ENCODE results near the gene EDC3.
"Not testable (repeated sequence)": the region's sequence is repeated elsewhere in the genome, so short reads cannot be mapped to it uniquely, and the experiment has no call there.

EDC3 gene, protein sequence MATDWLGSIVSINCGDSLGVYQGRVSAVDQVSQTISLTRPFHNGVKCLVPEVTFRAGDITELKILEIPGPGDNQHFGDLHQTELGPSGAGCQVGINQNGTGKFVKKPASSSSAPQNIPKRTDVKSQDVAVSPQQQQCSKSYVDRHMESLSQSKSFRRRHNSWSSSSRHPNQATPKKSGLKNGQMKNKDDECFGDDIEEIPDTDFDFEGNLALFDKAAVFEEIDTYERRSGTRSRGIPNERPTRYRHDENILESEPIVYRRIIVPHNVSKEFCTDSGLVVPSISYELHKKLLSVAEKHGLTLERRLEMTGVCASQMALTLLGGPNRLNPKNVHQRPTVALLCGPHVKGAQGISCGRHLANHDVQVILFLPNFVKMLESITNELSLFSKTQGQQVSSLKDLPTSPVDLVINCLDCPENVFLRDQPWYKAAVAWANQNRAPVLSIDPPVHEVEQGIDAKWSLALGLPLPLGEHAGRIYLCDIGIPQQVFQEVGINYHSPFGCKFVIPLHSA

DNA sequence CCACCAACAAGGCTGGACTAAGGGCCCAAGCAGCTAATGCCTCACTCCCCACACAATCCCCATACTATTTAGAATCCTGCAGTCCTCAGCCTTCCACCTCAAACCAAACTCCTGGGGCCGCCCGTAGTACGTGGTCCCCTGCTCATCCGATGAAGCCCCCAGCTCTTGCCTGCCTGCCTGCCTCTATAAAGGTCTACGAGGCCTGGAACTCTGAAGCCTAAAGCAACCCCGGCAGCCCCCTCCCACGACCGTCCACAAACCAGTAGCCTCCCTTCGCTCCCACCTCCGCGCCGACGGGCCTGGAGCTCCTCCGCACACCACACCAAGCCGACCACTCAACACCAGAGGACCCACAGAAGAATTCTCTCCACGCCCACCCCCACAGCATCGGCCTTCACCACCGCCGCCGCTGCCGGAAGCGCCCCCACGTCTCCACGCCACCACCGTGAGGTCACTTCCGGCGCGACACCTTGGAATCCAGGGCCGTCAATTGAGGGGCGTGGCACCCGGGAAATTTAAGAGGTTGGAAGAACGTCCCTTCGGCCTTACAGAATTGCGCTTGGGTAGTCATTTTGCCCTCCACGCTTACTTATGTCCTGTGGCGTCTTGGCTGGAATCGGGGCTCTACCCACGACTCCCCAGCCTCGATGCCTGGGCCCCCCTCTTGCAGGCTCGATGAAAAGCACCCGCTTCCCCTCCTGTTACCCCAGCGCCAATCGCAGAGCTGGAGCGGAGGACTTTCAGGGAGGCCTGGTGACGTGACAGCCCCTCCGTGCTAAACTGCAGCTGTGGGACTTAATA, at the start of gene EDC3:
TSS of gene EDC3 (minus strand) at position 428 of the 801 bp plus-strand sequence. CDS start 20,900 bp downstream, outside the sequence.
- Histone ChIP-seq H3K4me3 (peak within 1 kb of the TSS; percentile 96), H3K9me3 (no peaks in the 10 kb centered on the region), H3K27me3 (ENCODE audit: low read depth) (no peaks in the 10 kb centered on the region), H3K36me3 (replicated peaks) (peaks cover 4% of the 10 kb centered on the region; the same call in 1 of the 2 replicates), H3K4me1 (peaks cover 12% of the 10 kb centered on the region)
- peak; percentile 98 to 99 for DNase-seq (ENCODE audit: low spot score in 2 of 2)
- in situ Hi-C loops (cut with MboI; ENCODE audit: low sequenced_read_pairs), result no loop called here

DNA sequence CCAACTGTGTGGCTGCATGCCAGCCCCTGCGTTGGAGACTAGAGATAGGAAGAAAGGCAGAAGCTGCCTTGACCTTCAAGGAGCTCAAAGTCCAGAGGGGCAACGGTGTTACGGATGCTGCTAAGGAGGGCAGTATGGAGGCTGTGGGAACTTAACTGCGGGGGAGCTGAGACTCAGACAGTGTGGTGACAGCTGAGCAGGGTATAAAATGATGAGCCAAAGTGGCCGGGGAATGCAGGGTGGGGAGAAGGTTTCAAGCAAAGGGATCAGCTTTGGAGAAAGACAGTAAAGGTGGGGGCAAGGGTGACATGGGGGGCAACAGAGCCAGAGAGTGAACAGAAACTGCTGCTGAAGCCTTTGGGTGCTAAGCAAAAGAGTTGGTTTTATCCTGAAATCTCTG, 46.6 kb upstream of the EDC3 start:
- in situ Hi-C loops (cut with MboI; ENCODE audit: low sequenced_read_pairs), result no loop called here

DNA sequence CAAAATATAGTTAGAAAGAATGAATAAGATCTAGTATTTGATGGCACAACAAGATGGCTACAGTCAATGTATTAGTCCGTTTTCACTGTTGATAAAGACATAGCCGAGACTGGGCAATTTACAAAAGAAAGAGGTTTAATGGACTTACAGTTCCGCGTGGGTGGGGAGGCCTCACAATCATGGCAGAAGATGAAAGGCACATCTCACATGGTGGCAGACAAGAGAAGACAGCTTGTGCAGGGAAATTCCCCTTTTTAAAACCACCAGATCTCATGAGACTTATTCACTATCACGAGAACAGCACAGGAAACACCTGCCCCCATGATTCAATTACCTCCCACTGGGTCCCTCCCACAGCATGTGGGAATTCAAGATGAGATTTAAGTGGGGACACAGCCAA, 42.4 kb upstream of the EDC3 start:
- H3K36me3 ChIP-seq (replicated peaks); DNase-seq (ENCODE audit: low spot score in 2 of 2); H3K4me3 ChIP-seq; in situ Hi-C loops (cut with MboI; ENCODE audit: low sequenced_read_pairs); H3K9me3 ChIP-seq: not testable (repeated sequence)
- Histone ChIP-seq H3K27me3 (ENCODE audit: low read depth) (peaks cover 13% of the 10 kb centered on the region), H3K4me1 (peaks cover 13% of the 10 kb centered on the region)

More for the DNA sequence above, 46.6 kb upstream of the EDC3 start:
- Histone ChIP-seq H3K36me3 (replicated peaks) (no peaks in the 10 kb centered on the region), H3K4me1 (peaks cover 7% of the 10 kb centered on the region), H3K4me3 (no peak overlapping the region), H3K27me3 (ENCODE audit: low read depth) (no peaks in the 10 kb centered on the region), H3K9me3 (peaks cover 4% of the 10 kb centered on the region; the same call in 1 of the 2 replicates)
- DNase-seq (ENCODE audit: low spot score in 2 of 2), result no peak

GRCh38 chr15:74735305-74735704, 39.5 kb upstream of the EDC3 start:
- H3K4me3 ChIP-seq, result no peak overlapping the region
- H3K36me3 ChIP-seq (replicated peaks), result no peaks in the 10 kb centered on the region
- peaks cover 22% of the 10 kb centered on the region for H3K27me3 ChIP-seq (ENCODE audit: low read depth)
- H3K9me3 ChIP-seq, result no peaks in the 10 kb centered on the region
- in situ Hi-C loops (cut with MboI; ENCODE audit: low sequenced_read_pairs), result no loop called here
- DNase-seq (ENCODE audit: low spot score in 2 of 2), result no peak
- H3K4me1 ChIP-seq, result peaks cover 13% of the 10 kb centered on the region

DNA sequence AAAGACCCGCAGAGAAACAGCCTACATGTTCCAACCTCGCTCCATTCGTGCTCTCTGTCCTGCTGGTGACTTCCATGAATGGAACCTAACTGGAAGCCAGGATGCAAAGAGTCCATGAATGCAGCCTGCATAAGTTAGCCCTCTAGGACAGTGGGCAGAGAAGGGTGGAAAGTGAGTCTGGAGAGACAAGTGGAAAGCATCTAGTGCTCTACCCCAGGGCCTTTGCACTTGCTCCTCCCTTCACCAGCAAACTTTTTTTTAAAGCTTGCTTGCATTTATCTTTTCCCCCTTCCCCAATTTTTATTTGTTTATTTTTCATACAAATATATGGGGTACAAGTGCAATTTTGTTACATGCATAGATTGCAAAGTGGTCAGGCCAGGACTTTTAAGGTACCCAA, 37.4 kb upstream of the EDC3 start:
- peaks cover 24% of the 10 kb centered on the region for H3K27me3 ChIP-seq (ENCODE audit: low read depth)
- no peak for DNase-seq (ENCODE audit: low spot score in 2 of 2)
- peaks cover 11% of the 10 kb centered on the region for H3K4me1 ChIP-seq
- in situ Hi-C loops (cut with MboI; ENCODE audit: low sequenced_read_pairs), result no loop called here
- H3K9me3 ChIP-seq, result no peaks in the 10 kb centered on the region
- H3K4me3 ChIP-seq, result no peak overlapping the region
- no peaks in the 10 kb centered on the region for H3K36me3 ChIP-seq (replicated peaks)

GRCh38 chr15:74732846-74733245, 37.0 kb upstream of the EDC3 start:
- peaks cover 7% of the 10 kb centered on the region for H3K4me1 ChIP-seq
- H3K36me3 ChIP-seq (replicated peaks), result no peaks in the 10 kb centered on the region
- no peaks in the 10 kb centered on the region for H3K9me3 ChIP-seq
- in situ Hi-C loops (cut with MboI; ENCODE audit: low sequenced_read_pairs), result no loop called here
- H3K27me3 ChIP-seq (ENCODE audit: low read depth), result peaks cover 24% of the 10 kb centered on the region
- no peak for DNase-seq (ENCODE audit: low spot score in 2 of 2)
- no peak overlapping the region for H3K4me3 ChIP-seq

GRCh38 chr15:74730619-74731316, 34.9 kb upstream of the EDC3 start:
- in situ Hi-C loops (cut with MboI; ENCODE audit: low sequenced_read_pairs), result no loop called here
- Histone ChIP-seq H3K36me3 (replicated peaks) (no peaks in the 10 kb centered on the region), H3K4me3 (no peak overlapping the region), H3K27me3 (ENCODE audit: low read depth) (peaks cover 24% of the 10 kb centered on the region), H3K9me3 (no peaks in the 10 kb centered on the region), H3K4me1 (no peaks in the 10 kb centered on the region)
- no peak for DNase-seq (ENCODE audit: low spot score in 2 of 2)

- H3K4me3 ChIP-seq; H3K9me3 ChIP-seq; in situ Hi-C loops (cut with MboI; ENCODE audit: low sequenced_read_pairs); DNase-seq (ENCODE audit: low spot score in 2 of 2); H3K4me1 ChIP-seq; H3K36me3 ChIP-seq (replicated peaks): not testable (repeated sequence)
- peaks cover 15% of the 10 kb centered on the region for H3K27me3 ChIP-seq (ENCODE audit: low read depth)
Measured at GRCh38 chr15:74729372-74729771, 33.5 kb upstream of the EDC3 start.

- not testable (repeated sequence) for H3K4me1 ChIP-seq
Measured at GRCh38 chr15:74728699-74729098, 32.9 kb upstream of the EDC3 start.

GRCh38 chr15:74727727-74728126, 31.9 kb upstream of the EDC3 start:
- peaks cover 6% of the 10 kb centered on the region for H3K27me3 ChIP-seq (ENCODE audit: low read depth)
- peak in 1 of 2 experiments; percentile 8 for DNase-seq (ENCODE audit: low spot score in 2 of 2)

More at GRCh38 chr15:74728699-74729098, 32.9 kb upstream of the EDC3 start:
- H3K36me3 ChIP-seq (replicated peaks); DNase-seq (ENCODE audit: low spot score in 2 of 2); H3K9me3 ChIP-seq; in situ Hi-C loops (cut with MboI; ENCODE audit: low sequenced_read_pairs); H3K4me3 ChIP-seq: not testable (repeated sequence)
- peaks cover 12% of the 10 kb centered on the region for H3K27me3 ChIP-seq (ENCODE audit: low read depth)

DNA sequence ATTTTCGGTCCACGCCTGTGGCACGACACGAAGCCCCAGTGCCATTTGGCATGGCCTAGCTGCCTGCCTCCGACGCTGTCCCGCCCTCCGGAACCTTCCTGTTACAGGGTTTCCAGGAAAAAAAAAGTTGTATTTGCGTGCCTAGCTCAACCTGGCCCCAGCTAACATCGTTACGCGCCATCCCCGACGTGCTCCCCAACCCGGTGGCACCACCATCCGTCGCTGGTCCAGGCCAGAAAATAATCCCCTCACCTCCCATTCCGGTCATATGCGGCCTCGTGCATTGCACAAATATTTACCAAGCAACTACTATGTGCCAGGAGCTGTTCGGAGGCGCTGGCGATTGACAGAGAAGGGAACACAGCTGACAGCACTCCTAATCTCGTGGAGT, 30.9 kb upstream of the EDC3 start:
- Histone ChIP-seq H3K4me3 (peak overlapping the region; percentile 41), H3K27me3 (ENCODE audit: low read depth) (0 out of 2 replicates have a peak, but pooled peaks cover 2% of the 10 kb centered on the region), H3K9me3 (no peaks in the 10 kb centered on the region), H3K4me1 (no peaks in the 10 kb centered on the region; the same call in 1 of the 2 replicates), H3K36me3 (replicated peaks) (no peaks in the 10 kb centered on the region)
- DNase-seq (ENCODE audit: low spot score in 2 of 2), result peak in 1 of 2 experiments; percentile 14
- in situ Hi-C loops (cut with MboI; ENCODE audit: low sequenced_read_pairs), result no loop called here

More at GRCh38 chr15:74727727-74728126, 31.9 kb upstream of the EDC3 start:
- Histone ChIP-seq H3K36me3 (replicated peaks) (no peaks in the 10 kb centered on the region), H3K4me3 (no peak overlapping the region), H3K4me1 (no peaks in the 10 kb centered on the region; the same call in 1 of the 2 replicates), H3K9me3 (no peaks in the 10 kb centered on the region)
- in situ Hi-C loops (cut with MboI; ENCODE audit: low sequenced_read_pairs), result no loop called here

DNA sequence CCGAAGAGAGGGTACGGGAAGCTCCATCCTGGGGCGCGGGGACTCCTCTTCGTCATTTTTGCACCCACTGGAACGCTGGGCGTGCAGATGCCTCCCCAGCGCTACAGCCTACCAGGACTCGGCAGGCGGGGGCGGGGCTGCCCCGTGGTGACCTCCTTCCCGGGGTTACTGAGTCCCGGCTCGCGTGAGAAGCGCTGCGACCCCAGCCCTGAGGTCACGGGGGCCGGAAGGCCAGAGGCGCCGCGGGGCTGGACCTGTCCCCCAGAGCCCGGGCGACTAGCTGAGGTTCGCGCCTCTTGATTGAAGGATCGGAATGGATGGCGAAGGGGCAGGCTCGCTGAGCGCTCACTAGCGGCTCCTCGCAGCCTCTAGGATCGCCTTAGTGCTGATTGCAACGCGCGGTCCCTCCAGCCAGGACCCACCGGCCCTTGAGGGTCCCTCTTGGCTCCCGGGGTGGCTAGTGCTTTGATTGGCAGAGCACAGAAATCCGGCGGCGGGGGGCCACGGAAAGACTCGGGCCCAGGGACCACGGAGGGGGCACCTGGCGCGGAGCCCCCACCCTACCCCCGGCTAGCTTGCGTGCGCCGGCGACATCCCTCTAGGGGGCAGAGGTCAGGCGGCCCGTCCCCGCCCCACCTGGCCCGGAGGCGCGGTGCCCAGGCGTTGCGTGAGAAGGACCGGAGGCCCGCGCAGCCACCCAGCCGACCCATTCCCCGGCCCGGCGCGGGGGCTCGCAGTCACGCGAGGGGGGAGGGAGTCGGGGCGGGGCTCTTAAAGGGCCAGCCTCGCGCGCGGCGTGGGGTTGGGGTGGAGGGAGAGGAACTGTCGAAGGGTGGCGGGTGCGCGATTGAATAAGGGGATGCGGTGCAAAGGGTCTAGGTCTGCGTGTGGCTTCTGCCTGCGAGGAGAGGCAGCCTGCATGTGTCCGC, 30.3 kb upstream of the EDC3 start:
- peak; percentile 43 to 82 for DNase-seq (ENCODE audit: low spot score in 2 of 2)
- H3K27me3 ChIP-seq (ENCODE audit: low read depth), result 0 out of 2 replicates have a peak, but pooled peaks cover 2% of the 10 kb centered on the region
- in situ Hi-C loops (cut with MboI; ENCODE audit: low sequenced_read_pairs), result no loop called here

More for the DNA sequence above, 30.3 kb upstream of the EDC3 start:
- Histone ChIP-seq H3K4me3 (peak overlapping the region; percentile 41), H3K9me3 (no peaks in the 10 kb centered on the region), H3K36me3 (replicated peaks) (no peaks in the 10 kb centered on the region), H3K4me1 (no peaks in the 10 kb centered on the region; the same call in 1 of the 2 replicates)
